Measurements from ENCODE around the gene ZNF418. TPM values are rescaled to one million over a fixed set of nuclear protein-coding genes. Genes with fewer than 3 reads are reported as not detected.

ZNF418 gene
- total RNA-seq (17.6 TPM), polyA plus RNA-seq (ENCODE audit: insufficient read depth, low read depth, low replicate concordance) (8.2 TPM)
- long read RNA-seq, donor 1, partial matches to known transcripts, result 0 of 2 reads
- long read RNA-seq, donor 1, other reads (novel, unspliced or antisense), result 0 of 2 reads
- long read RNA-seq, donor 2, partial matches to known transcripts, result 0 of 3 reads
- long read RNA-seq, donor 2, other reads (novel, unspliced or antisense), result 0 of 3 reads
- long read RNA-seq, donor 3, partial matches to known transcripts, result 0 of 1 reads
- long read RNA-seq, donor 3, other reads (novel, unspliced or antisense), result 0 of 1 reads
- long read RNA-seq, donor 4, result 0 reads
- long read RNA-seq, donor 5, result 0 reads
- long read RNA-seq, donor 6, result 0 reads
- long read RNA-seq, donor 7, partial matches to known transcripts, result 2 of 6 reads
- long read RNA-seq, donor 7, other reads (novel, unspliced or antisense), result 3 of 6 reads
- long read RNA-seq, donor 8, result 0 reads
- long read RNA-seq, donor 9, result 0 reads
- long read RNA-seq, donor 10, partial matches to known transcripts, result 0 of 2 reads
- long read RNA-seq, donor 10, other reads (novel, unspliced or antisense), result 0 of 2 reads

- intact Hi-C loops (cut with DNase I), result no loop called here
- Histone ChIP-seq H3K9ac (ENCODE audit: low read length in 3 of 3) (peak within 1 kb of the TSS in 2 of 3 donors; percentile 46 to 92), H3K27ac (ENCODE audit: low read depth in 2 of 2, low read length in 2 of 2) (peak within 1 kb of the TSS in 1 of 2 donors; percentile 37), H3K4me1 (ENCODE audit: control insufficient read depth in 2 of 3, insufficient read depth in 2 of 3, low read depth in 1 of 3, low read length in 3 of 3) (peaks cover 0 to 10% (median 0%) of the 10 kb centered on the region in 3 donors), H3K36me3 (ENCODE audit: control insufficient read depth in 2 of 3, insufficient read depth in 3 of 3, low read length in 3 of 3) (peaks cover under 1 to 12% (median 4%) of the 10 kb centered on the region in 3 donors), H3K9me3 (ENCODE audit: control insufficient read depth in 2 of 3, insufficient read depth in 1 of 3, low read length in 3 of 3) (peaks cover 0 to 7% (median 0%) of the 10 kb centered on the region in 3 donors), H3K27me3 (ENCODE audit: control insufficient read depth, insufficient read depth, low read length) (no peaks in the 10 kb centered on the region), H3K4me3 (ENCODE audit: low read length in 3 of 3) (peak within 1 kb of the TSS; percentile 71 to 87 (median 72))
- FAIRE-seq (no peak), DNase-seq (peak; percentile 73 to 96 (median 85))
- TF ChIP-seq CTCF (IDR thresholded peaks at IDR 0.05; ENCODE audit: borderline replicate concordance, extremely low read depth, insufficient read depth), result no peak
These were observed at the start of gene ZNF418 for GRCh38 chr19:57934820-57935665. Gene ZNF418, minus strand, starts transcription at chr19:57935402. Its CDS starts 1,580 bp downstream, at chr19:57933822.

GRCh38 chr19:57978586-57979289, 43.5 kb upstream of the ZNF418 start:
- TF ChIP-seq CTCF (IDR thresholded peaks at IDR 0.05; ENCODE audit: borderline replicate concordance, extremely low read depth, insufficient read depth), result no peak
- DNase-seq, result peak in 1 of 5 donors; percentile 14
- Histone ChIP-seq H3K4me1 (ENCODE audit: control insufficient read depth in 2 of 3, insufficient read depth in 2 of 3, low read depth in 1 of 3, low read length in 3 of 3) (no peaks in the 10 kb centered on the region), H3K27me3 (ENCODE audit: control insufficient read depth, insufficient read depth, low read length) (no peaks in the 10 kb centered on the region), H3K36me3 (ENCODE audit: control insufficient read depth in 2 of 3, insufficient read depth in 3 of 3, low read length in 3 of 3) (peaks cover 38 to 62% (median 38%) of the 10 kb centered on the region in 3 donors), H3K9me3 (ENCODE audit: control insufficient read depth in 2 of 3, insufficient read depth in 1 of 3, low read length in 3 of 3) (peaks cover 23 to 95% (median 83%) of the 10 kb centered on the region in 3 donors), H3K27ac (ENCODE audit: low read depth in 2 of 2, low read length in 2 of 2) (no peak overlapping the region), H3K9ac (ENCODE audit: low read length in 3 of 3) (no peak overlapping the region), H3K4me3 (ENCODE audit: low read length in 3 of 3) (peak overlapping the region in 2 of 3 donors; percentile 6 to 32)
- intact Hi-C loops (cut with DNase I), result no loop called here
- no peak for FAIRE-seq

- TF ChIP-seq CTCF (IDR thresholded peaks at IDR 0.05; ENCODE audit: borderline replicate concordance, extremely low read depth, insufficient read depth), result no peak
- Histone ChIP-seq H3K27ac (ENCODE audit: low read depth in 2 of 2, low read length in 2 of 2) (no peak within 1 kb of the TSS), H3K4me3 (ENCODE audit: low read length in 3 of 3) (peak within 1 kb of the TSS in 1 of 3 donors; percentile 19), H3K4me1 (ENCODE audit: control insufficient read depth in 2 of 3, insufficient read depth in 2 of 3, low read depth in 1 of 3, low read length in 3 of 3) (no peaks in the 10 kb centered on the region), H3K9me3 (ENCODE audit: control insufficient read depth in 2 of 3, insufficient read depth in 1 of 3, low read length in 3 of 3) (peaks cover 14 to 75% (median 51%) of the 10 kb centered on the region in 3 donors), H3K27me3 (ENCODE audit: control insufficient read depth, insufficient read depth, low read length) (no peaks in the 10 kb centered on the region), H3K9ac (ENCODE audit: low read length in 3 of 3) (no peak within 1 kb of the TSS), H3K36me3 (ENCODE audit: control insufficient read depth in 2 of 3, insufficient read depth in 3 of 3, low read length in 3 of 3) (peaks cover 5 to 21% (median 9%) of the 10 kb centered on the region in 3 donors)
- no peak for FAIRE-seq
- no peak for DNase-seq
- intact Hi-C loops (cut with DNase I), result no loop called here
These were observed 39.2 kb upstream of the ZNF418 start, which contains the start of gene C19orf18 for GRCh38 chr19:57974434-57974833. Gene C19orf18, minus strand, starts transcription at chr19:57974534. Its CDS starts 102 bp downstream, at chr19:57974432.
